Spleen (tissue), 7 donors: ENCODE data around the gene IGF2BP1.

ENCODE experiments used
- POLR2A ChIP-seq, 3 donors: fragments of 450-650 bp; IDR thresholded peaks; one replicate each; pipeline ENCODE4 v1.5.1; 2017; ENCODE audit warnings: antibody characterized with exemption in 3 of 3, mild to moderate bottlenecking in 1 of 3
- POLR2AphosphoS5 ChIP-seq, 3 donors: sonication (generic); formaldehyde crosslinking; IDR thresholded peaks; one replicate each; pipeline ENCODE4 v1.5.1; 2017; ENCODE audit warnings: antibody characterized with exemption in 3 of 3
- TF ChIP-seq, protein P1 (sequence below), 11 experiments: fragments of 200-600 bp in 7 of 11; fragments of 450-650 bp in 4 of 11; sonication (generic) in 4 of 11; IDR thresholded peaks in 8 of 11; conservative IDR thresholded peaks in 3 of 11; 1 replicate in 7 of 11; 2 replicates in 4 of 11; pipeline versions ENCODE4 v1.4.0 to v1.8.0; 2016 to 2021; ENCODE audit warnings: antibody characterized with exemption in 11 of 11, inconsistent platforms in 4 of 11, mild to moderate bottlenecking in 1 of 11
- donor health status: DM: no; HTN: no; CAD: no; lungs with moderate emphysema.
- donor health status: DM: no; HTN: no; CAD: no.
- donor health status: DM: no; HTN: no; CAD: no.

GRCh38 chr17:49074851-49075540 lies 77.8 kb downstream of the IGF2BP1 start:
- TF ChIP-seq, protein P1, sequence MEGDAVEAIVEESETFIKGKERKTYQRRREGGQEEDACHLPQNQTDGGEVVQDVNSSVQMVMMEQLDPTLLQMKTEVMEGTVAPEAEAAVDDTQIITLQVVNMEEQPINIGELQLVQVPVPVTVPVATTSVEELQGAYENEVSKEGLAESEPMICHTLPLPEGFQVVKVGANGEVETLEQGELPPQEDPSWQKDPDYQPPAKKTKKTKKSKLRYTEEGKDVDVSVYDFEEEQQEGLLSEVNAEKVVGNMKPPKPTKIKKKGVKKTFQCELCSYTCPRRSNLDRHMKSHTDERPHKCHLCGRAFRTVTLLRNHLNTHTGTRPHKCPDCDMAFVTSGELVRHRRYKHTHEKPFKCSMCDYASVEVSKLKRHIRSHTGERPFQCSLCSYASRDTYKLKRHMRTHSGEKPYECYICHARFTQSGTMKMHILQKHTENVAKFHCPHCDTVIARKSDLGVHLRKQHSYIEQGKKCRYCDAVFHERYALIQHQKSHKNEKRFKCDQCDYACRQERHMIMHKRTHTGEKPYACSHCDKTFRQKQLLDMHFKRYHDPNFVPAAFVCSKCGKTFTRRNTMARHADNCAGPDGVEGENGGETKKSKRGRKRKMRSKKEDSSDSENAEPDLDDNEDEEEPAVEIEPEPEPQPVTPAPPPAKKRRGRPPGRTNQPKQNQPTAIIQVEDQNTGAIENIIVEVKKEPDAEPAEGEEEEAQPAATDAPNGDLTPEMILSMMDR (IDR thresholded peaks at IDR 0.05 in 8 of 11, conservative IDR thresholded peaks at IDR 0.05 in 3 of 11): no peak
- no peak for TF ChIP-seq POLR2AphosphoS5 (IDR thresholded peaks at IDR 0.05)
- no peak for TF ChIP-seq POLR2A (IDR thresholded peaks at IDR 0.05)
